GM18499 (cell line): Measurements from ENCODE around the gene ALKBH5.

Experiments used
- ATAC-seq: cut with Tn5 transposase; IDR thresholded peaks from one replicate; pipeline ENCODE4 v1.9.1; 2021; ENCODE audit warnings: moderate number of reproducible peaks; ENCODE audit not compliant: insufficient read depth, unreplicated experiment

Gene ALKBH5

GRCh38 chr17:18256776-18257175, 73.1 kb downstream of the ALKBH5 start:
- ATAC-seq, result no peak

DNA sequence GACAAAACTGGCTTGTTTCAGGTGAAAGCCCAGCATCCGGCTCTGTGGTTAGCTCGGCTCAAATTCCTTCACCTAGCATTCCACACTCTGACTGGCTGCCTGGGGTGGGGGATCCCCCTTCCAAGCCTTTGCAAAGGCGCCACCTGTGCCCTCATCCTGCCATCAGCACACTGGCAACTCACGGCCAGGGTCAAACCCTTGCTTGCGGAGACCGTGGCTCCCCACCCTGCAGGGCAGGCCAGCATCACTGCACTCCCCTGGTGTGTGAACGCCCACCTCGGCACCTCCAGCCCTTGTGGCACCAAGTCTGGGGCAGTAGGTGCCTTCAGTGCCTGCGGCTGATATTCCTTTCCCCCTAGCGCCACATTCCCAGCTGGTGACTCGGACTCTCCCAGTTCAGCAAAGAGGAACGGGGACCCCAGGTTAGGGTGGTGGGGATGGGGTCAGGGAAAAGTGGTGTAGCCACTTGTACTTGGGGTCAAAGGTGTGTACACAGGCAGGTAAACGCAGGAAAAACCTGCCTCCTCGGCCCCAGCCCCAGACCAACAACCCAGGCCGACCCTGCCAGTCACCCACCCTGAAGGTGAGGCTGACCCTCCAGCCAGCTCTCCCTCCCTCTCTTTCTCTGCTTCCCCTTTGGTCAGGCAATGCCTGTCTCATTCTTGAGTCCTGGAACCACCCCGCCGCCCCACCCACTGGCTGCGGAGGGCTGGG, 73.8 kb downstream of the ALKBH5 start:
- ATAC-seq, result no peak

DNA sequence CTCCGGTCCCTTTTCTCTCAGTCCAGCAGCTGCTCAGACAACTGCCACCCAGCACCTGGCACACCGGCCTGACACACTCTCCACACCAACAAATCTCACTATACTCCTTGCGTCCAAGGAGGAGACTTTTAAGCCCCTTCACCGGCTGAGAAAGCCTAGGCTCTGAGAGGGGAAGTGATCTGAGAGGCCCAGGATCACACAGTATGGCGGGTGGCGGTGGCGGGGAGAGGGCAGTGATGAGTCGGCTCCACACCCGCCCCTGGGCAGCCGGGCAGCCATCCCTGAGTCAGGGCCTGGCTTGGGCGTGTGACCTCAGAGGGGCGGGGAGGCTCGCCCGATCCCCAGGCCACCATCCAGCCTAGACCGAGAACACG, 74.3 kb downstream of the ALKBH5 start:
- no peak for ATAC-seq

GRCh38 chr17:18258356-18259038, 74.9 kb downstream of the ALKBH5 start, which contains the start of gene FLII:
TSS of gene FLII (minus strand) at chr17:18258738. CDS start at chr17:18258690, 48 bp downstream.
- ATAC-seq, result no peak
